GM19238 (cell line): Measurements from ENCODE around the gene MTAP.

Experiments
- DNase-seq: peaks from one replicate; pipeline ENCODE4 v3.0.0; 2011; ENCODE audit warnings: low spot score; ENCODE audit not compliant: insufficient read length

The MTAP gene

DNA sequence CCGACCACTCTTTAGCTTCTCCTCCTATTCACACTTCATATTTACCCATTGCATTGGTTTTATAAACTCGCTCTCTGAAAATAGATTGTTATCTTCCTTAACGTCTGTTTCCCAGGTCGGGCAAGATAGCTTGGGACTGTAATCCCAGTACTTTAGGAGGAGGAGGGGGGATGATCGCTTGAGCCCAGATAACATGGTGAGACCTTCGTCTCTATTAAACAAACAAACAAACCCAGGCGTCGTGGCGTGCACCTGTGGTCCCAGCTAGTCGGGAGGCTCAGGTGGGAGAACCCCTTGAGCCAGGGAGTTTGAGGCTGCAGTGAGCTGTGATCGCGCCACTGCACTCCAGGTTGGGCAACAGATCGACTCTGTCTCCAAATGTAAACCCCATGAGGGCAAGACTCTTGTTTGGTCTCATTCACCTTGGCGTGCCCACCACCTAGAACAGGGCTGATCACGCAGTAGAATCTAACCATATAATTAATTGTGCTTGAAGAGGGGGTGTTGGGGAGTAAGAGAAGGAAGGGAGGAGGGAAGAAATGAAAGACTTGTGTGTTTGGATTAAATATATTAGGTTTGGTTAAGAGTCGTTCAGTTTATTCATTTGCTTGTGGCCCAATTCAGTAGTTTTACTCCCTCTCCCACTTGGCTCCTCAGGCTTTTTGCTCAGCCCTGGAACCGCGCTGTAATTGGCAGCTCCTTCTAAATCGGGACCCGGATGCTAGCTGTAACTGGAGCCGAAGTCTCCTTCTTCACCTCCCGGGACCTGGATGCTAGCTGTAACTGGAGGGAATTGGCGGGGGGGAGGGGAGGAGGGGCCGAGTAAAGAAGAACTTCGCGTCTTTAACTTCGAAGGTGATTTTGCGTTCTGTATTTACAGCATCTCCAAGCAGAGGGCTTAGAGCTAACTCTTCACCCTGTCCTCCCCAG lies 166.8 kb downstream of the MTAP start:
- DNase-seq = no peak

DNA sequence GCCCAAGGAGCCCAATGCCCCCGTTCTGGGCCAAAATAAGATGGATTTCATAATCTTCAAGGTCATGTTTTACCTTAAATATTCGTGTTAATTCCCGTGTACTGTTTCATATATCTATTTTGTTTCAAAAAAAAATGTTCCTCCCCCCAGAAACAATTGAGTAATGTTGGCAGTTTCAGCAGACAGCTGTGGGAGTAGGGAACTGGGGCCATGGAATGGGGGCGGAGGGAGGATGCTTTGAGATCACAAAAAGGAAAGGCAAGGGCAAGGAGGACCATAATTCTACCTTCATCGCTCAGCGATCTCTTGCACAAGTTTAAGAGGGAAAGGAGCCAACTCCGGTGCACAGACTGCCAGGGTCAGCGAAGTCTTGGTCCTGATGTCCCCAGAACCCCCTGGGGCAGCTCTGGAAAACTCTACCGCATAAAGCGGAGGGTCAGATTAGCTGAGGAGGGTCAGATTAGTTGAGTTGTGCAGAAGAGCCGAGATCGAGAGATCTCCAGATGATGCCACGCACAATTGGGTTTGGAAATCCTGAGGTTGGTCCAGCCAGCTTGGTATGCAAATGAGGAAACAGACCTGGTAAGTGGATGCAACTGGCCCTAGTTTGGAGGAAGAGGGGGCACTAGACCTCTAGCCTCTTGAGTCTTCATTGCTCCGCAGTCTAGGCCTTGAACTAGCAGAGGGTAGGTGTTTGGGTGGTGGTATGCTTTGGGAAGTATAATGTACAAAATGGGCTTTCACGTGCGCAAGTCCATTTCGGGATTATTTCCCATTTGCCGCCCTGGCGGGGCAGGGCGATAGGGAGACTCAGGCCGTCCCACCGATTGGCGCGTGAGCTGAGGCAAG lies 167.7 kb downstream of the MTAP start:
- DNase-seq = no peak

DNA sequence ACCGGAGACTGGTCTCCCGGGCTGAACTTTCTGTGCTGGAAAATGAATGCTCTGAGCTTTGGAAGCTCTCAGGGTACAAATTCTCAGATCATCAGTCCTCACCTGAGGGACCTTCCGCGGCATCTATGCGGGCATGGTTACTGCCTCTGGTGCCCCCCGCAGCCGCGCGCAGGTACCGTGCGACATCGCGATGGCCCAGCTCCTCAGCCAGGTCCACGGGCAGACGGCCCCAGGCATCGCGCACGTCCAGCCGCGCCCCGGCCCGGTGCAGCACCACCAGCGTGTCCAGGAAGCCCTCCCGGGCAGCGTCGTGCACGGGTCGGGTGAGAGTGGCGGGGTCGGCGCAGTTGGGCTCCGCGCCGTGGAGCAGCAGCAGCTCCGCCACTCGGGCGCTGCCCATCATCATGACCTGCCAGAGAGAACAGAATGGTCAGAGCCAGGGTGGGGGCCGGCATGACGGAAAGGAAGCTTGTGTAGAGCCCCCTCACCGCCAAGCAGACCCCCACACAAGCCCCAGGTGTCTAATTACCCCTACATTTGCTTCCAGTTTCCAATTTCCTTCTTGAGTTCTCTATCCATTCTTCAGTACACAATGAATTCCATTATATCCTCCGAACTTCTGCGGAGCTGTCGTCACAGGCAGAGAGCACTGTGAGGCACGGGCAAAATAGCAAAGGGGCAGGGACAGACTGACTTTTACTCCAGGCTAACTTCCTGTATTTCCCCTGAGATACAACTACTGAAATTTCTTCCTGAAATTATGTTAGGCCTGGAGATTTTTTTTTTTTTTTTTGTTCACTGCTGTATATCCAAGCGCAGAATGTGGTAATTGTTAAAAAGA lies 168.6 kb downstream of the MTAP start:
- DNase-seq = no peak

DNA sequence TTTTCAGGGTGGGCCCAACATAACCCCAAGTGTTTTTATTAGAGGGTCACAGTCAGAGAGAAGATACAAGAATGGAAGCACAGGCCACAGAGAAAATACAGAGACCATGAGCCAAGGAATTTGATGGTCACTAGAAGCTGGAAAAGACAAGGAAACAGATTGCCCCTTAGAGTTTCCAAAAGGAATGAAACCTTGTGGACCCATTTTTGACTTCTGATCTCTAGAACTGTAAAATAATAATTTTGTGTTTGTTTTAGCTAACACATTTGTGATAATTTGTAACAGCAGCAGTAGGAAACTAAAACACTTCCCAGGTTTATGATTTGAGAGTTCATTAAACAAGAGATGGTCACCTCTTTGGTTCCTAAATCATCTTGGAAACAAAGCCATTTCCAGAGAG lies 169.9 kb downstream of the MTAP start:
- no peak for DNase-seq

DNA sequence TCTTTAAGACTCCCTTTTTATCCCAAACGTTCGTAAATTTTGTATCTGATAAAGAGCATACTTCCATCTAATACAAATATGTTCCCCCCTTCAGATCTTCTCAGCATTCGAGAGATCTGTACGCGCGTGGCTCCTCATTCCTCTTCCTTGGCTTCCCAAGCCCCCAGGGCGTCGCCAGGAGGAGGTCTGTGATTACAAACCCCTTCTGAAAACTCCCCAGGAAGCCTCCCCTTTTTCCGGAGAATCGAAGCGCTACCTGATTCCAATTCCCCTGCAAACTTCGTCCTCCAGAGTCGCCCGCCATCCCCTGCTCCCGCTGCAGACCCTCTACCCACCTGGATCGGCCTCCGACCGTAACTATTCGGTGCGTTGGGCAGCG lies 171.9 kb downstream of the MTAP start:
- no peak for DNase-seq

DNA sequence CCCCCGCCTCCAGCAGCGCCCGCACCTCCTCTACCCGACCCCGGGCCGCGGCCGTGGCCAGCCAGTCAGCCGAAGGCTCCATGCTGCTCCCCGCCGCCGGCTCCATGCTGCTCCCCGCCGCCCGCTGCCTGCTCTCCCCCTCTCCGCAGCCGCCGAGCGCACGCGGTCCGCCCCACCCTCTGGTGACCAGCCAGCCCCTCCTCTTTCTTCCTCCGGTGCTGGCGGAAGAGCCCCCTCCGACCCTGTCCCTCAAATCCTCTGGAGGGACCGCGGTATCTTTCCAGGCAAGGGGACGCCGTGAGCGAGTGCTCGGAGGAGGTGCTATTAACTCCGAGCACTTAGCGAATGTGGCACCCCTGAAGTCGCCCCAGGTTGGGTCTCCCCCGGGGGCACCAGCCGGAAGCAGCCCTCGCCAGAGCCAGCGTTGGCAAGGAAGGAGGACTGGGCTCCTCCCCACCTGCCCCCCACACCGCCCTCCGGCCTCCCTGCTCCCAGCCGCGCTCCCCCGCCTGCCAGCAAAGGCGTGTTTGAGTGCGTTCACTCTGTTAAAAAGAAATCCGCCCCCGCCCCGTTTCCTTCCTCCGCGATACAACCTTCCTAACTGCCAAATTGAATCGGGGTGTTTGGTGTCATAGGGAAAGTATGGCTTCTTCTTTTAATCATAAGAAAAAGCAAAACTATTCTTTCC lies 172.4 kb downstream of the MTAP start:
- no peak for DNase-seq

DNA sequence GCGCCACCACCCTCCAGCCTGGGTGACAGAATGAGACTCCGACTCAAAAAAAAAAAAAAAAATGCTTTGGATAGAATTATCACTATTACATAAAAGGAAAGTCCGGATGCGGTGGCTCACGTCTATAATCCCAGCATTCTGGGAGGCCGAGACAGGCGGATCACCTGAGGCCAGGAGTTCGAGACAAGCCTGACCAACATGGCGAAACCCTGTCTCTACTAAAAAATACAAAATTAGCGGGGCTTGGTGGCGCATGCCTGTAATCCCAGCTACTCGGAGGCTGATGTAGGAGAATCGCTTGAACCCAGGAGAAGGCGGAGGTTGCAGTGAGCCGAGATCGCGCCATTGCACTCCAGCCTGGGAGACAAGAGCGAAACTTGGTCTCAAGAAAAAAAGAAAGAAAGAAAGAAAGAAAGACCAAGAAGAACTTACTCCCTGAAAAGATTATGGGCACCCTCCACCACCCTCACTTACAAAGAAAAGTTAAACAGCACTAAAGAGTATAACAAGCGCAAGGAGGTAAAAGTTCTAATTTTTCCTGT lies 174.0 kb downstream of the MTAP start:
- DNase-seq = no peak

DNA sequence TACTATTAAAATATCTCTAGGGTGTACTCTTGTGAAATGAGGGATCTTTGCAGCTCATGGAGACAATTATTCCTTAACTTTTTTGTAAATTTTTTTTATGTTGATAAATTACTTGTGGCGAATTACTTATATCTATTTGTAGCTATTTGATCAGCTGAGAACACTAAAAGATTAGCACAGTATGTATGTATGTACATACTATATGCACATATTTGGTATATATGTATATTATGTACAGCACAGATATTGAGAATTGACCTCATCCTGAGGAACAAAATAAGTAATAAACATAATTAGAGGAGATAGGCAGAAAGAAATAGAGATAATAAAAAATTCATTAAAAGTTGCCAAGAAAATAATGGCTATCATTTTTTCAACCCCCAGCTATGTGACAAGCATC lies 180.0 kb downstream of the MTAP start:
- DNase-seq = no peak

DNA sequence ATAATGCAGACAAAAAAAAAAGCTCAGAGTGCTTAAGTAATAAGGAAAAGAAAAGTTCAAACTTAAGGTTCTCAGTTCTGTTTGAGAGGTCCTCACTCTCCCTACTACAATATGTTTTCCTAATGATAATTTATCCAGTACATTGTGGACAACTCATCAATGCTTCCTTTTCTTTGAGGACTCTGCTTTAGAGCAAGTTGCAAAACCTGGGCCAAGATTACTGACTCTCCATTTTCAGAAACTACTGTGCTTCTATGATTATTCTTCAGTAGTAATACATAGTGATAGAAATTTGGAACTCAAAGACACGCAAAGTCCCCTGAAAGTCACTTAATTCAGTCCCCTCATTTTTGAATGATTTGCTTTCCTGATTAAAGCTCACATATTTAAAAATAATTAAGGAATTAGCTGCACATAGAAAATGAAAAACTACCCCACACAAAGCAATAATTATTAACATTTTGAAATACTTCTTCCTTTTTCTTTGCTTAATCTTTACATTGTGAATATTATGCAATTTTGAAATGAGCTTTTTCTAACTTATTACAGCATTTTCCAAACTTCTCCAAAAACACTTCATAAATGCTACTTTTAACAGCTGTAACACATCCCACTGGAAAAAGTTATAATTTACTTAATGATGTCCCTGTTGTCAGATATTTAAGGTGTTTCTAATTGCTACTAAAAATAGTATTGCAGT lies 180.6 kb downstream of the MTAP start:
- DNase-seq = no peak

DNA sequence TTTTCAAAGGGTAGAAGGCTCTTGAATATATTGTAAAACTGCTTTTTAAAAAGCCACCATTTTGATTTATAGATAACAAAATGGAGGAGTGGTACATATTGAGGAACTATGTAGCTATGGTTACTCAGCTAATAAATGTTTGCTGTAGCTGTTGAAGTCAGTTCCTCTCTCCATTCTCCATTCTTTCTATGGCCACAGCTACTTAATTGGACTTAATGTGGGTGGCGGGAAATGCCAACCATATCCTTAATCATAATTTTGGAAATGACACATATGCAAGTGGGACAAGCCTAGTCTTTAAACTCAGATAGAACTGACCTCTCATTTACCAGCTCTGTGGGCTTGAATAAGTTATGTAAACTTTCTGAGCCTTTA lies 181.1 kb downstream of the MTAP start:
- no peak for DNase-seq

DNA sequence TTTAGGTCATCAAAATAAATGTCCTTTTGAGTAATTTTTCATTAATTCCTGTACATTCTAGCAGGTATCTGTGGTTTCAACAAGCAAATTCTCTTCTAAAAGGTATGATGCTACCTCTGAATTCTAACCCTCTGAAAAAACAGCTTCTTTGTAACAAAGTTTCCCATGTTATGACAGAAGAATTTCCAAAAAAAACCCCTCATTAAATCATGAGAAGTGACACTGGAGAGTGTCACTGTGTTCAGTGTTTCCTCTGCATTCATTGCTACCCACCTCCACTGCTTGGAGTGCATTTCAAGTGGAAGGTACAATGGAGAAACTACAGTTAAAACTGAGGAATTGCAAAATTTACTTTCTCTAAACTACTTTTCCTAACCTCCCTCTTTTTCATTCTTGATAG lies 181.7 kb downstream of the MTAP start:
- DNase-seq = no peak

DNA sequence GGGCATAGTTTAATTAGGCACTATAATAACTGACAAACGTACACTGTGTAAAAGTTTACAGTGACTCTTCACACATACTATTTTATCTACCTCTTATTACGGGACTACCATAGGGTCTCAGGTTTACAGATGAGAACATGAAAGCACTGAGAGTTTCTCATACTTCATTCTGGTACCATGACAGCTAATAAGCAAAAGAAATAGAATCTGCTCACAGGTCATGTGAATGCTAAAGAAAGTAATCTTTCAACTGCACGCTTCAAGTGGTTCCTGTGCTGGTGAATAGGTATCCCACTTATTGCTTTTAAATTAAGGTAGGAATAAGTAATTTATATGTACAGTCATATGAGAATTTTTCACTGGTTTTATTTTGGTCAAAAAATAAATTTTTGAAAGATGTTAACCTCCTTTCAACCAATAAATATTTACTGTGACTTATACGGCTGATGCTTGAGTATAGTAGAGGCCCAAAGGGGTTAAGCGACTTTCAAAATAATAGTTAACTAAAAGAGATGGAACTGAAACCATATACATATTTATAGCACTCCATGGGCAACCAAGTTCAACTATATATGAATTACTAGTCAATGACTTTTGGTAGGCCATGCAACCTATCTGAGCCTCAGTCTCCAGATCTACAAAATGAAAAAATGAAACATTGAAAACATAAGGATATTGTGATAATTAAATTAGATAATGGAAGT lies 183.7 kb downstream of the MTAP start:
- no peak for DNase-seq
